ENCODE results near the gene METTL4. TPM values are rescaled to one million over a fixed set of nuclear protein-coding genes. Genes with fewer than 3 reads are reported as not detected.

METTL4 gene
- total and polyA plus RNA-seq, 2 of the 8 experiments (the other 6 are each of a cell fraction or from before 2014, with no cell fraction given), result 8.5 to 11.5 TPM

DNA sequence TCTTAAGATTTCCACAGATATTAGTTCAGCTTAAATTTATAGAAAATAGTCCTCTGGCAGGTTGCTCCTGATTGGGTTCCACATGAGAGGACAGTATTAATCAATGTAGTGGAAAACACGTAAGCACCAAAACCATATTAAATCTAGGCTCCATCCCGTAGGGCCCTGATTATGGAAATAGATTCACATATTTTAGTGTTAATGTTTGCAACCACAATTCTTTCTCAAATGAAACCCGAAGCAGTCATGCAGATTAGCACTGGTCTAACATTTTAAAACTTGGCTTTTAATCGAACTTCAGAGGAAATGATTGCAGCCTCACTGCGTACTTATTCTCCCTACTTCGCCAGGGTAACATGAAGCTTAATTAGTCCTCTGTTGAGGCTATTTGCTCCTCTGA lies 60.9 kb downstream of the METTL4 start (continued):
- TF ChIP-seq PHF8 (conservative IDR thresholded peaks at IDR 0.05; ENCODE audit: low read depth, low read length) (no peak), BCL11A (IDR thresholded peaks at IDR 0.05; ENCODE audit: low read depth in 2 of 2, low read length in 2 of 2) (no peak), RXRA (IDR thresholded peaks at IDR 0.05; ENCODE audit: insufficient read depth, low read depth, low read length) (no peak)

Measured in H1 (cell line).